PFSK-1 (cell line): ENCODE data around the gene DHRS2.

Source experiments
- FOXP2 ChIP-seq: optimal IDR thresholded peaks from 2 replicates; pipeline ENCODE3; 2011; ENCODE audit warnings: borderline replicate concordance, control low read depth, inconsistent platforms; ENCODE audit not compliant: insufficient read depth; ENCODE audit errors: extremely low read length, extremely low read depth
- POLR2AphosphoS5 ChIP-seq: IDR thresholded peaks from 2 replicates; pipeline ENCODE4 v1.6.1; 2012; ENCODE audit warnings: low read depth, mild to moderate bottlenecking, control low read depth, low read length, moderate library complexity
- REST ChIP-seq, 2 experiments: IDR thresholded peaks; 2 replicates each; pipeline versions ENCODE4 v1.6.1 to v1.8.0; 2011 to 2012; ENCODE audit warnings: low read depth in 2 of 2, low read length in 2 of 2, control low read depth in 1 of 2, inconsistent platforms in 1 of 2, mild to moderate bottlenecking in 1 of 2, moderate library complexity in 1 of 2; ENCODE audit not compliant: insufficient read depth in 1 of 2
- SIN3A ChIP-seq: IDR thresholded peaks from 2 replicates; pipeline ENCODE4 v1.6.1; 2012; ENCODE audit warnings: mild to moderate bottlenecking, low read length, moderate library complexity, borderline replicate concordance; ENCODE audit not compliant: insufficient read depth
- TAF1 ChIP-seq: IDR thresholded peaks from 2 replicates; pipeline ENCODE4 v1.6.1; 2012; ENCODE audit warnings: low read length, control low read depth, borderline replicate concordance; ENCODE audit not compliant: insufficient read depth

DHRS2 gene

DNA sequence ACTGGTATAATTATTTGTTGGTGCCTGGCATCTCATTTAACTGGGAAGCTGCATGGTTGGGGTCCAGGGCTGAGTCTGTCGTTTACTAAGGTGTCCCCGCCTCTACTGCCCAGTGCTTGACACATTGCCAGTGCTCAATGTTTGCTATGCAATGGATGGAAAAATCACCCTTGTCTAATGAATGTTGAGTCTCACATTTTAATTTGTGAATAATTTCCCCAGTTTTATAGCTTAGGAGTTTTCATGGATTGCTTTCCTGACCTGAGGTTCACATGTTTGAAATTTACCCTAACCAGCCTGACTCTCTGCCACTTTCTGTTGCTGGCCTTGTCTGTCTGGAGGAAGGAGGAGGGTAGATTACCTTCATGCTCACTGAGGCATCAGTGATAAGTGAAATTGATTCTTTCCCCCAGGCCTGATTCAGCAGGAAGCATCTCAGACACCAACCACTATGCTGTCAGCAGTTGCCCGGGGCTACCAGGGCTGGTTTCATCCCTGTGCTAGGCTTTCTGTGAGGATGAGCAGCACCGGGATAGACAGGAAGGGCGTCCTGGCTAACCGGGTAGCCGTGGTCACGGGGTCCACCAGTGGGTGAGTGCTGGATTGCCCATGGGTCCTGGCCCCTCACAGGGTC lies 2.4 kb downstream of the DHRS2 start:
- TF ChIP-seq POLR2AphosphoS5 = no peak
- no peak for TF ChIP-seq TAF1
- TF ChIP-seq FOXP2 = no peak
- no peak for TF ChIP-seq SIN3A
- no peak for TF ChIP-seq REST (IDR thresholded peaks at IDR 0.05; ENCODE audit: insufficient read depth in 1 of 2, low read depth in 2 of 2, low read length in 2 of 2)

DNA sequence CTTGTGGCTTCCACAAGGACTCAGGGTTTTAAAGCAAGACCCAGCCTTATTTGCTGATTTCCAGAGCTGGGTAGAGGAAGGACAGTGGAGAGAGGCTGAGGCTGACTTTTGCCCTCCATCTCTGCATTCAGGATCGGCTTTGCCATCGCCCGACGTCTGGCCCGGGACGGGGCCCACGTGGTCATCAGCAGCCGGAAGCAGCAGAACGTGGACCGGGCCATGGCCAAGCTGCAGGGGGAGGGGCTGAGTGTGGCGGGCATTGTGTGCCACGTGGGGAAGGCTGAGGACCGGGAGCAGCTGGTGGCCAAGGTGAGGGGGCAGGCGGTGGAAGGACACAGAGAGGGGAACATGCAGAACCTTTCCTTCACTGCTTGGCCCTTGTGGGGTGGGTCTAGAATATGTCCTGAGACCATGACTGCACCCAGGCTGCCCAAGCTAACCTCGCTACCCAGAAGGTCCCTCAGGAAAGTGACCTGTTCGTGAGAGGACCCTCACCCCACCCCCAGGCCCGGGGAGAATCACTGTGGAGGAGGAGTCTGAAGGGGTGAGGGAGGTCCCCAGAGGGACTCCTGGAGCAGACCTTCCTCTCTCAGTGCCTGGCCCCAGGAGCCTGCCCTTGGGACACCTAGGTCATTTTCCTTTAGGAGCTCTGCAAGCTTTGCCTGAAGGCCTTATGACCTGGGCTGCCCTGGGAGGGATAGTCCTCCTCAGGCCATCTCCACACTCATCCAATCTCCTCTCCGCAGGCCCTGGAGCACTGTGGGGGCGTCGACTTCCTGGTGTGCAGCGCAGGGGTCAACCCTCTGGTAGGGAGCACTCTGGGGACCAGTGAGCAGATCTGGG lies 3.1 kb downstream of the DHRS2 start:
- TF ChIP-seq REST (IDR thresholded peaks at IDR 0.05; ENCODE audit: insufficient read depth in 1 of 2, low read depth in 2 of 2, low read length in 2 of 2) = no peak
- no peak for TF ChIP-seq FOXP2
- no peak for TF ChIP-seq POLR2AphosphoS5
- TF ChIP-seq SIN3A = no peak
- TF ChIP-seq TAF1 = no peak

DNA sequence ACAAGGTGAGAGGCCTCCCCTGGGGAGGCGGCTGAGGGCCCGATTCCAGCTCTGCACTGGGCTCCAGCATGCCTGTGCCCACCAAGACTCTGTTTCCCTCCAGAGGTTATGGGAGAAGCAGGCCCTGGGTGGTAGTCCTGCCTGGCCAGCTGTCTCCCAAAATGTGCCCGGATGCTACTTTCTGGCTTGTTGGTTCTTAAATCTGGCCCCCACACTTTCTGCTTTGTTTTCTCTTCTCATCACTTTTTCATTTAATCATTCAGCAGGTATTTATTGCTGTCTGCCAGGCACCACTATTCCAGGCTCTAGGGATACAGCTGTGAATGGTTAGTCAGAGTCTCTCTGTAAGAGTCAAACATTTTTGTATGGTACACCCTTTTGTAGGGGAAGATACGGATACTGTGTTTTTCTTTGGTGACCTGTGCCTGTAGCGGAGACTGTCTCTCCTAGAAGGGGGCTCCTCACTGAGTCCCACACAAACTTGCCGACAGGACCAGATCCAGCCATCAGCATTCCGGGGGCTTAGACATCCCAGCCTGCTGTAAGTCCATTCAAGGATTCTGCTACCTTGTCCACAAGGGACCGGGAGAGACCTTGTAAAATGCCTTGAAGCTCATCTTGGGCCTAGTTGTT lies 3.8 kb downstream of the DHRS2 start:
- TF ChIP-seq FOXP2 (no peak), TAF1 (no peak), POLR2AphosphoS5 (no peak), SIN3A (no peak), REST (IDR thresholded peaks at IDR 0.05; ENCODE audit: insufficient read depth in 1 of 2, low read depth in 2 of 2, low read length in 2 of 2) (no peak)

DNA sequence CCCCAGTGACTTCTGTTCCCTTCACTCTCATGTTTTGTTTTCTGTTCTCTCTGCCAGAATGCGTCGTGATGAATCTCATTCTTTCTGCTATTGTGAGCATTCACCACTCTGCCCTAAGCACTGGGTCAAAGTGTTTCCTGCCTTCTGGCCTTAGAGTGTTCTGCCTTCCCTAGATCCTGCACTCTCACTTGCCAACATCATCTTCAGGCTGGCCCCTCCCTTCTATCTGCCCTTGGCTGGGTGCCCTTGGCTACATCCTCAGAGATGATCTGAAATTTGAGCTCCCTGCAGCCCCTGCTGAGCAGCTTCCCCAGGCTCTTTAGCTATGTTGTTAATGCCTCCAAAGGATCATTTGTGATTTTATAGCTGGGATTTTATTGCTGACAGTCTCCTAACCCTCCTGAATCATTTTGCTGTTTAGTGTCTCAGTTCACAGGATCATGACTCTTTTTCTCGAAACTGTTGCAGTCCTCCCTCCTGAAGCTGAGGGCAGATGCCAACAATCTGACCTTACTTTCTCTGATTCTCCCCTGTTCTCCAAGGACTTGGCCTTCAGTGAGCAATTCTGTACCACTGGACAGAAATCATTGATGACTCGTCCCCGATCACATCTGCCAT lies 4.5 kb downstream of the DHRS2 start:
- TF ChIP-seq TAF1 (peak; percentile 10; the same call in 1 of the 2 replicates), REST (IDR thresholded peaks at IDR 0.05; ENCODE audit: insufficient read depth in 1 of 2, low read depth in 2 of 2, low read length in 2 of 2) (no peak), FOXP2 (no peak), SIN3A (no peak)
